Caco-2 (cell line): ENCODE results near the gene ZCCHC7. TPM values are rescaled to one million over a fixed set of nuclear protein-coding genes. Genes with fewer than 3 reads are reported as not detected.

Experiments used
- BruUV-seq: library from RNA; stranded (reverse); fragments of 400-500 nt; replicated peaks from 2 replicates; lab custom pipeline; 2021; lab: Mats Ljungman, UMichigan
- CTCF ChIA-PET: fragments of 300-600 bp; sonication (Branson Sonifier 250); formaldehyde crosslinking; loops from one replicate; lab custom pipeline; 2022; ENCODE audit warnings: antibody characterized with exemption; lab: Charles Lee
- POLR2A ChIA-PET: fragments of 300-600 bp; sonication (Branson Sonifier 250); formaldehyde crosslinking; loops from one replicate; lab custom pipeline; 2022; ENCODE audit warnings: antibody characterized with exemption; lab: Charles Lee
- DNase-seq, 2 experiments: peaks; one replicate each; pipeline versions ENCODE4 v3.0.0 to v3.0.0-alpha.2; 2020 to 2022
- H3K27me3 ChIP-seq: replicated peaks from 2 replicates; pipeline ENCODE4 v1.6.0; 2011; ENCODE audit warnings: low read length; ENCODE audit not compliant: control insufficient read depth, insufficient read depth
- H3K36me3 ChIP-seq: 2 replicates; pipeline ENCODE4 v1.5.1; 2011; ENCODE audit warnings: low read length; ENCODE audit not compliant: control insufficient read depth, insufficient read depth
- H3K4me1 ChIP-seq: fragments of 250-450 bp; sonication (Bioruptor Pico); 2 replicates; pipeline ENCODE4 v1.5.1; 2020; ENCODE audit warnings: mild to moderate bottlenecking
- H3K4me3 ChIP-seq: 2 replicates; pipeline ENCODE4 v1.5.1; 2011; ENCODE audit warnings: low read depth, mild to moderate bottlenecking, control low read depth, low read length
- H3K9me3 ChIP-seq: fragments of 250-450 bp; sonication (Bioruptor Pico); 2 replicates; pipeline ENCODE4 v1.5.1; 2020; ENCODE audit warnings: mild to moderate bottlenecking, moderate library complexity
- H3K27ac Mint-ChIP-seq: one replicate; pipeline ENCODE4 v1.8.0; 2022; ENCODE audit warnings: mixed read lengths; ENCODE audit not compliant: unreplicated experiment
- H3K27me3 Mint-ChIP-seq: one replicate; pipeline ENCODE4 v1.8.0; 2022; ENCODE audit warnings: mixed read lengths; ENCODE audit not compliant: insufficient read depth, unreplicated experiment
- H3K36me3 Mint-ChIP-seq: one replicate; pipeline ENCODE4 v1.8.0; 2022; ENCODE audit warnings: mild to moderate bottlenecking, mixed read lengths; ENCODE audit not compliant: insufficient read depth, unreplicated experiment
- H3K4me1 Mint-ChIP-seq: one replicate; pipeline ENCODE4 v1.8.0; 2022; ENCODE audit warnings: low read depth, mixed read lengths; ENCODE audit not compliant: unreplicated experiment
- H3K4me3 Mint-ChIP-seq: one replicate; pipeline ENCODE4 v1.8.0; 2022; ENCODE audit warnings: mild to moderate bottlenecking, moderate library complexity, mixed read lengths; ENCODE audit not compliant: unreplicated experiment
- H3K9me3 Mint-ChIP-seq: one replicate; pipeline ENCODE4 v1.8.0; 2022; ENCODE audit warnings: mixed read lengths; ENCODE audit not compliant: unreplicated experiment
- intact Hi-C: fragments of 100-400 bp; cut with micrococcal nuclease; formaldehyde crosslinking; loops from one replicate; pipeline ENCODE4 v1.10.0; 2022; ENCODE audit not compliant: unreplicated experiment
- total RNA-seq: library from RNA; stranded (reverse); gene quantifications from 2 replicates; pipeline ENCODE4 v1.2.3, GENCODE V29; 2022
- TF ChIP-seq, protein P1 (sequence below), 2 experiments: fragments of 200-600 bp in 1 of 2; IDR thresholded peaks; 1 replicate in 1 of 2; 2 replicates in 1 of 2; pipeline versions ENCODE4 v1.5.1 to v1.8.0; 2011 to 2022; ENCODE audit warnings: antibody characterized with exemption in 1 of 2, control low read depth in 1 of 2, inconsistent platforms in 1 of 2, low read depth in 1 of 2, low read length in 1 of 2, mild to moderate bottlenecking in 1 of 2, moderate library complexity in 1 of 2; ENCODE audit not compliant: insufficient read depth in 1 of 2, severe bottlenecking in 1 of 2, unreplicated experiment in 1 of 2

Gene ZCCHC7
- total RNA-seq, 1 experiment from 2014 or later: 22.0 TPM

DNA sequence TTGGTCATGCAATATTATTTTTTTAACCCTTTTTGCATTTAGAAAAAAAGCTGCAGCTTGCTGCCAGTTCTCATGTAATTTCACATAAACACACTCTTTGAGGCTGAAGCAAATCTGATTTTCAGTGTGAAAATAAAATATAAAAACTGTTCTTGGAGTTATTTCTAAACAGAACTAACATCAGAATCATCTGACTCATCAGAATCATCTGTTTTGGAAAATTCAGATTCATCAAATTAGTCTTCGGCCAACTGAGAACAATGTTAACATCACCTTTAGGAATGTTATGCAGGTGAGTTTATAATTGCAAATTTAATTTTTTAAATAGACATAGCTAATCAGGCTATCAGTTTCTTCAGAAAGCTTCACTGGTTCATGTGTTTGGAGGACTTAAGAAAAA is 45.3 kb downstream of the ZCCHC7 start:
- no peaks in the 10 kb centered on the region for H3K27me3 ChIP-seq
- Mint-ChIP-seq H3K27ac (no peak overlapping the region), H3K36me3 (peaks cover 19% of the 10 kb centered on the region), H3K9me3 (no peaks in the 10 kb centered on the region), H3K4me1 (no peaks in the 10 kb centered on the region), H3K27me3 (no peaks in the 10 kb centered on the region), H3K4me3 (no peak overlapping the region)
- intact Hi-C loops: no loop called here
- no peaks in the 10 kb centered on the region for H3K36me3 ChIP-seq
- H3K4me3 ChIP-seq: no peak overlapping the region
- H3K4me1 ChIP-seq: no peaks in the 10 kb centered on the region
- no TSS peak for BruUV-seq
- ChIA-PET POLR2A (no interaction called here), CTCF (no interaction called here)
- no peak for DNase-seq
- TF ChIP-seq, protein P1, sequence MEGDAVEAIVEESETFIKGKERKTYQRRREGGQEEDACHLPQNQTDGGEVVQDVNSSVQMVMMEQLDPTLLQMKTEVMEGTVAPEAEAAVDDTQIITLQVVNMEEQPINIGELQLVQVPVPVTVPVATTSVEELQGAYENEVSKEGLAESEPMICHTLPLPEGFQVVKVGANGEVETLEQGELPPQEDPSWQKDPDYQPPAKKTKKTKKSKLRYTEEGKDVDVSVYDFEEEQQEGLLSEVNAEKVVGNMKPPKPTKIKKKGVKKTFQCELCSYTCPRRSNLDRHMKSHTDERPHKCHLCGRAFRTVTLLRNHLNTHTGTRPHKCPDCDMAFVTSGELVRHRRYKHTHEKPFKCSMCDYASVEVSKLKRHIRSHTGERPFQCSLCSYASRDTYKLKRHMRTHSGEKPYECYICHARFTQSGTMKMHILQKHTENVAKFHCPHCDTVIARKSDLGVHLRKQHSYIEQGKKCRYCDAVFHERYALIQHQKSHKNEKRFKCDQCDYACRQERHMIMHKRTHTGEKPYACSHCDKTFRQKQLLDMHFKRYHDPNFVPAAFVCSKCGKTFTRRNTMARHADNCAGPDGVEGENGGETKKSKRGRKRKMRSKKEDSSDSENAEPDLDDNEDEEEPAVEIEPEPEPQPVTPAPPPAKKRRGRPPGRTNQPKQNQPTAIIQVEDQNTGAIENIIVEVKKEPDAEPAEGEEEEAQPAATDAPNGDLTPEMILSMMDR (IDR thresholded peaks at IDR 0.05; ENCODE audit: insufficient read depth in 1 of 2, low read depth in 1 of 2, low read length in 1 of 2, severe bottlenecking in 1 of 2, unreplicated experiment in 1 of 2): no peak
- H3K9me3 ChIP-seq: no peaks in the 10 kb centered on the region

GRCh38 chr9:37167456-37168047 is 47.2 kb downstream of the ZCCHC7 start:
- Histone ChIP-seq H3K27me3 (no peaks in the 10 kb centered on the region), H3K4me1 (no peaks in the 10 kb centered on the region), H3K9me3 (no peaks in the 10 kb centered on the region), H3K36me3 (no peaks in the 10 kb centered on the region), H3K4me3 (no peak overlapping the region)
- Mint-ChIP-seq H3K9me3 (no peaks in the 10 kb centered on the region), H3K4me1 (no peaks in the 10 kb centered on the region), H3K4me3 (no peak overlapping the region), H3K27ac (no peak overlapping the region), H3K36me3 (peaks cover 13% of the 10 kb centered on the region), H3K27me3 (no peaks in the 10 kb centered on the region)
- intact Hi-C loops: no loop called here
- no TSS peak for BruUV-seq
- ChIA-PET CTCF (no interaction called here), POLR2A (no interaction called here)
- no peak for DNase-seq
- TF ChIP-seq, protein P1 (IDR thresholded peaks at IDR 0.05; ENCODE audit: insufficient read depth in 1 of 2, low read depth in 1 of 2, low read length in 1 of 2, severe bottlenecking in 1 of 2, unreplicated experiment in 1 of 2): no peak

- Mint-ChIP-seq H3K27me3 (no peaks in the 10 kb centered on the region), H3K4me1 (no peaks in the 10 kb centered on the region), H3K27ac (no peak overlapping the region), H3K36me3 (no peaks in the 10 kb centered on the region), H3K4me3 (no peak overlapping the region), H3K9me3 (no peaks in the 10 kb centered on the region)
- TF ChIP-seq, protein P1 (IDR thresholded peaks at IDR 0.05; ENCODE audit: insufficient read depth in 1 of 2, low read depth in 1 of 2, low read length in 1 of 2, severe bottlenecking in 1 of 2, unreplicated experiment in 1 of 2): no peak
- Histone ChIP-seq H3K4me1 (no peaks in the 10 kb centered on the region), H3K9me3 (no peaks in the 10 kb centered on the region), H3K4me3 (no peak overlapping the region), H3K36me3 (no peaks in the 10 kb centered on the region), H3K27me3 (no peaks in the 10 kb centered on the region)
- intact Hi-C loops: no loop called here
- ChIA-PET POLR2A (no interaction called here), CTCF (no interaction called here)
- no peak for DNase-seq
- no TSS peak for BruUV-seq
These were observed 52.2 kb downstream of the ZCCHC7 start for GRCh38 chr9:37172557-37172956.
